Stomach (tissue), 9 donors: ENCODE data around the gene DPF1. TPM values are rescaled to one million over a fixed set of nuclear protein-coding genes. Genes with fewer than 3 reads are reported as not detected.

Source experiments
- DNase-seq, 2 donors: peaks; one replicate each; pipeline versions ENCODE4 v3.0.0 to v3.0.0-alpha.2; 2013 to 2019
- H3K27ac ChIP-seq, 5 donors: fragments of 200-600 bp in 4 of 5; sonication (generic) in 4 of 5; one replicate each; pipeline ENCODE4 v1.5.1; 2013 to 2019; ENCODE audit warnings: mild to moderate bottlenecking in 1 of 5, moderate library complexity in 1 of 5
- H3K27me3 ChIP-seq, 3 donors: fragments of 200-600 bp; sonication (generic); one replicate each; pipeline ENCODE4 v1.5.1; 2017 to 2019; ENCODE audit warnings: mixed run types in 1 of 3
- H3K36me3 ChIP-seq, 4 donors: fragments of 200-600 bp; sonication (generic); 1 replicate in 3 of 4; 2 replicates in 1 of 4; pipeline ENCODE4 v1.5.1; 2016 to 2019
- H3K4me1 ChIP-seq, 4 donors: fragments of 200-600 bp; sonication (generic); one replicate each; pipeline ENCODE4 v1.5.1; 2016 to 2019
- H3K4me3 ChIP-seq, 4 donors: fragments of 200-600 bp; sonication (generic) in 3 of 4; one replicate each; pipeline ENCODE4 v1.5.1; 2016 to 2019; ENCODE audit warnings: mild to moderate bottlenecking in 1 of 4
- H3K9me3 ChIP-seq, 4 donors: fragments of 200-600 bp; sonication (generic); one replicate each; pipeline ENCODE4 v1.5.1; 2016 to 2019
- CTCF ChIP-seq, 7 experiments: fragments of 450-650 bp in 4 of 7; fragments of 200-600 bp in 3 of 7; sonication (generic) in 3 of 7; IDR thresholded peaks; one replicate each; pipeline ENCODE4 v1.5.1; 2016 to 2019; ENCODE audit warnings: antibody characterized with exemption in 7 of 7, control low read depth in 2 of 7, mild to moderate bottlenecking in 1 of 7
- EP300 ChIP-seq: sonication (generic); formaldehyde crosslinking; IDR thresholded peaks from one replicate; pipeline ENCODE4 v1.6.1; 2017; ENCODE audit warnings: antibody characterized with exemption
- POLR2A ChIP-seq, 4 donors: fragments of 450-650 bp; IDR thresholded peaks; one replicate each; pipeline ENCODE4 v1.6.1; 2016; ENCODE audit warnings: antibody characterized with exemption in 4 of 4, control low read depth in 2 of 4, mild to moderate bottlenecking in 1 of 4, moderate library complexity in 1 of 4
- POLR2AphosphoS5 ChIP-seq, 3 donors: sonication (generic); formaldehyde crosslinking; IDR thresholded peaks; one replicate each; pipeline ENCODE4 v1.6.1; 2016; ENCODE audit warnings: antibody characterized with exemption in 3 of 3
- WGBS, 5 donors: extraction: QIAGEN DNeasy Blood & Tissue Kit in 3 of 5; methylation state at CpG; one replicate each; pipeline versions ENCODE4 v1.1.5 to v1.1.7; 2013 to 2018; 5-methylcytosine and 5-hydroxymethylcytosine counted together
- intact Hi-C: fragments of 100-400 bp; cut with DNase I; formaldehyde crosslinking; loops from one replicate; pipeline ENCODE4 v1.15.1; 2023; ENCODE audit warnings: low total_unique reads
- polyA plus RNA-seq, 3 donors: library from polyadenylated mRNA; stranded (reverse); fragments of 200-250 nt; gene quantifications; one replicate each; pipeline ENCODE4 v1.2.3, GENCODE V29; 2013
- total RNA-seq, 5 donors: library from RNA; depleted of rRNA; stranded (reverse); fragments of >200 nt; gene quantifications; one replicate each; pipeline versions ENCODE4 v1.1.0 to v1.2.3, GENCODE V29; 2014 to 2016
- donor health status: healthy with polysubstance abuse.
- donor health status: Bipolar disorder and iron deficiency.
- donor health status: healthy.

Gene DPF1
- total and polyA plus RNA-seq, 8 donors = 0.12 to 0.43 TPM; not detected in 6

- TF ChIP-seq EP300 (no peak), POLR2AphosphoS5 (IDR thresholded peaks at IDR 0.05) (no peak), CTCF (IDR thresholded peaks at IDR 0.05) (no peak), POLR2A (IDR thresholded peaks at IDR 0.05) (no peak)
- H3K27ac ChIP-seq = no peak overlapping the region
- no peak for DNase-seq
- 94 to 98% (median 96%) methylated on average over 3 of the region's 3 CpGs for WGBS, 5 donors
- H3K9me3 ChIP-seq = peaks cover 0 to 26% (median 21%) of the 10 kb centered on the region in 4 donors
- no peaks in the 10 kb centered on the region for H3K4me1 ChIP-seq
- intact Hi-C loops = no loop called here
- H3K36me3 ChIP-seq = peaks cover 0 to 67% (median 48%) of the 10 kb centered on the region in 4 donors
- H3K27me3 ChIP-seq = no peaks in the 10 kb centered on the region
- no peak overlapping the region for H3K4me3 ChIP-seq
Measured at GRCh38 chr19:38180071-38180470, 44.0 kb downstream of the DPF1 start.

- no peak for TF ChIP-seq CTCF (IDR thresholded peaks at IDR 0.05)
- Histone ChIP-seq H3K27me3 (no peaks in the 10 kb centered on the region), H3K9me3 (peaks cover 0 to 20% (median 17%) of the 10 kb centered on the region in 4 donors), H3K27ac (no peak overlapping the region), H3K4me1 (no peaks in the 10 kb centered on the region), H3K4me3 (no peak overlapping the region), H3K36me3 (peaks cover 0 to 52% (median 28%) of the 10 kb centered on the region in 4 donors)
- WGBS, 5 donors = 80 to 91% (median 88%) methylated on average over 3 to 6 of the region's 6 CpGs
- no peak for DNase-seq
- intact Hi-C loops = no loop called here
Measured at GRCh38 chr19:38175422-38175821, 48.6 kb downstream of the DPF1 start.

GRCh38 chr19:38173291-38174041 lies 50.6 kb downstream of the DPF1 start:
- peak; percentile 28 to 77 for DNase-seq
- no peak overlapping the region for H3K4me3 ChIP-seq
- intact Hi-C loops = no loop called here
- 67 to 94% (median 84%) methylated on average over 11 to 22 of the region's 22 CpGs for WGBS, 5 donors
- no peak overlapping the region for H3K27ac ChIP-seq
- no peaks in the 10 kb centered on the region for H3K4me1 ChIP-seq
- peaks cover 0 to under 1% (median 0%) of the 10 kb centered on the region in 4 donors for H3K9me3 ChIP-seq
- H3K27me3 ChIP-seq = no peaks in the 10 kb centered on the region
- TF ChIP-seq POLR2AphosphoS5 (IDR thresholded peaks at IDR 0.05) (no peak), CTCF (IDR thresholded peaks at IDR 0.05) (no peak), POLR2A (IDR thresholded peaks at IDR 0.05) (no peak), EP300 (no peak)
- peaks cover 3 to 53% (median 37%) of the 10 kb centered on the region in 4 donors for H3K36me3 ChIP-seq

GRCh38 chr19:38172001-38172400 lies 52.0 kb downstream of the DPF1 start:
- H3K36me3 ChIP-seq = peaks cover 3 to 58% (median 50%) of the 10 kb centered on the region in 4 donors
- no peak overlapping the region for H3K4me3 ChIP-seq
- no peaks in the 10 kb centered on the region for H3K27me3 ChIP-seq
- no peak overlapping the region for H3K27ac ChIP-seq
- H3K4me1 ChIP-seq = no peaks in the 10 kb centered on the region
- no peaks in the 10 kb centered on the region for H3K9me3 ChIP-seq
- WGBS, 5 donors = 91 to 95% (median 93%) methylated on average over 8 of the region's 8 CpGs
- TF ChIP-seq POLR2A (IDR thresholded peaks at IDR 0.05) (no peak), CTCF (IDR thresholded peaks at IDR 0.05) (no peak), POLR2AphosphoS5 (IDR thresholded peaks at IDR 0.05) (no peak), EP300 (no peak)
- intact Hi-C loops = no loop called here
- no peak for DNase-seq
